Prostate gland (tissue), 2 donors: ENCODE data around the gene ABCC4.

Experiments used
- POLR2A ChIP-seq: fragments of 450-650 bp; IDR thresholded peaks from one replicate; pipeline ENCODE4 v1.6.1; 2016; ENCODE audit warnings: antibody characterized with exemption, mild to moderate bottlenecking
- POLR2AphosphoS5 ChIP-seq: sonication (generic); formaldehyde crosslinking; IDR thresholded peaks from one replicate; pipeline ENCODE4 v1.6.1; 2017; ENCODE audit warnings: antibody characterized with exemption
- TF ChIP-seq, protein P1 (sequence below), 4 experiments: fragments of 200-600 bp in 2 of 4; fragments of 450-650 bp in 2 of 4; sonication (generic) in 2 of 4; IDR thresholded peaks; 1 replicate in 3 of 4; 2 replicates in 1 of 4; pipeline ENCODE4 v1.5.1; 2016 to 2019; ENCODE audit warnings: antibody characterized with exemption in 4 of 4, mild to moderate bottlenecking in 2 of 4, moderate library complexity in 2 of 4

GRCh38 chr13:95044452-95045205 lies 256.6 kb downstream of the ABCC4 start:
- TF ChIP-seq, protein P1, sequence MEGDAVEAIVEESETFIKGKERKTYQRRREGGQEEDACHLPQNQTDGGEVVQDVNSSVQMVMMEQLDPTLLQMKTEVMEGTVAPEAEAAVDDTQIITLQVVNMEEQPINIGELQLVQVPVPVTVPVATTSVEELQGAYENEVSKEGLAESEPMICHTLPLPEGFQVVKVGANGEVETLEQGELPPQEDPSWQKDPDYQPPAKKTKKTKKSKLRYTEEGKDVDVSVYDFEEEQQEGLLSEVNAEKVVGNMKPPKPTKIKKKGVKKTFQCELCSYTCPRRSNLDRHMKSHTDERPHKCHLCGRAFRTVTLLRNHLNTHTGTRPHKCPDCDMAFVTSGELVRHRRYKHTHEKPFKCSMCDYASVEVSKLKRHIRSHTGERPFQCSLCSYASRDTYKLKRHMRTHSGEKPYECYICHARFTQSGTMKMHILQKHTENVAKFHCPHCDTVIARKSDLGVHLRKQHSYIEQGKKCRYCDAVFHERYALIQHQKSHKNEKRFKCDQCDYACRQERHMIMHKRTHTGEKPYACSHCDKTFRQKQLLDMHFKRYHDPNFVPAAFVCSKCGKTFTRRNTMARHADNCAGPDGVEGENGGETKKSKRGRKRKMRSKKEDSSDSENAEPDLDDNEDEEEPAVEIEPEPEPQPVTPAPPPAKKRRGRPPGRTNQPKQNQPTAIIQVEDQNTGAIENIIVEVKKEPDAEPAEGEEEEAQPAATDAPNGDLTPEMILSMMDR (IDR thresholded peaks at IDR 0.05): no peak
- TF ChIP-seq POLR2A (no peak), POLR2AphosphoS5 (no peak)
